K562 (cell line): ENCODE data around the gene AMPD1. TPM values are rescaled to one million over a fixed set of nuclear protein-coding genes. Genes with fewer than 3 reads are reported as not detected.

ENCODE experiments used
- ELF4 ChIP-seq: fragments of 450-650 bp; formaldehyde crosslinking; IDR thresholded peaks from 2 replicates; pipeline ENCODE4 v1.4.0; 2022; ENCODE audit warnings: missing genetic modification characterization
- NR4A1 ChIP-seq, 2 experiments: fragments of 250-450 bp in 1 of 2; fragments of 450-650 bp in 1 of 2; sonication (Bioruptor Pico) in 1 of 2; IDR thresholded peaks; 2 replicates each; pipeline versions ENCODE4 v1.4.0 to v1.6.1; 2016 to 2020; ENCODE audit warnings: mild to moderate bottlenecking in 2 of 2, missing compliant biosample characterization in 1 of 2, missing genetic modification characterization in 1 of 2, moderate library complexity in 1 of 2
- PML ChIP-seq: IDR thresholded peaks from 2 replicates; pipeline ENCODE4 v1.6.1; 2012; ENCODE audit warnings: low read length, inconsistent platforms
- POLR2G ChIP-seq: fragments of 200-400 bp; formaldehyde crosslinking; IDR thresholded peaks from 2 replicates; pipeline ENCODE4 v1.6.1; 2017; ENCODE audit warnings: low read depth, mild to moderate bottlenecking, antibody characterized with exemption, low read length, moderate library complexity
- POLR3A ChIP-seq: IDR thresholded peaks from 2 replicates; pipeline ENCODE4 v1.6.1; 2011; ENCODE audit warnings: borderline replicate concordance, mild to moderate bottlenecking, moderate library complexity; ENCODE audit not compliant: insufficient read length, insufficient read depth; ENCODE audit errors: extremely low read depth
- RBBP5 ChIP-seq: fragments of 200-600 bp; sonication (generic); IDR thresholded peaks from 2 replicates; pipeline ENCODE4 v1.6.1; 2012; ENCODE audit warnings: borderline replicate concordance, mild to moderate bottlenecking, low read length, control low read depth, inconsistent platforms; ENCODE audit not compliant: insufficient read depth, poor library complexity, severe bottlenecking
- SIN3B ChIP-seq: fragments of 450-650 bp; IDR thresholded peaks from 2 replicates; pipeline ENCODE4 v1.6.1; 2017; ENCODE audit warnings: low read depth, mild to moderate bottlenecking, moderate library complexity
- SREBF2 ChIP-seq: sonication (generic); formaldehyde crosslinking; IDR thresholded peaks from 2 replicates; pipeline ENCODE4 v1.4.0; 2020; ENCODE audit warnings: mild to moderate bottlenecking, missing genetic modification reagents
- ZKSCAN1 ChIP-seq: fragments of 150-350 bp; IDR thresholded peaks from 2 replicates; pipeline ENCODE4 v1.6.1; 2016; ENCODE audit warnings: low read depth, low read length
- ZNF121 ChIP-seq: sonication (generic); formaldehyde crosslinking; conservative IDR thresholded peaks from 2 replicates; pipeline ENCODE4 v1.8.0; 2022; ENCODE audit warnings: missing genetic modification reagents
- ZNF384 ChIP-seq: IDR thresholded peaks from 2 replicates; pipeline ENCODE4 v1.6.1; 2012; ENCODE audit warnings: low read depth, low read length, improper control_type of control experiment
- ZNF76 ChIP-seq: fragments of 250-450 bp; sonication (Bioruptor Pico); IDR thresholded peaks from 2 replicates; pipeline ENCODE4 v1.4.0; 2020; ENCODE audit warnings: mild to moderate bottlenecking, moderate library complexity, borderline replicate concordance
- polyA plus RNA-seq, 8 experiments: library from polyadenylated mRNA; depleted of rRNA in 4 of 8; stranded (reverse) in 5 of 8; unstranded in 3 of 8; fragments of >200 nt; fragmentation: Nextera tagmentation in 2 of 8; fragmentation: Illumina TruSeq in 1 of 8; extraction: Ambion mirVana in 2 of 8; extraction: Trizol in 1 of 8; gene quantifications; 2 replicates each; pipeline versions ENCODE4 v1.2.1 to v1.2.3, GENCODE V29; 2011 to 2014; ENCODE audit warnings: inconsistent platforms in 1 of 8, missing spikeins in 1 of 8
- total RNA-seq, 7 experiments: library from RNA; depleted of rRNA in 6 of 7; stranded (reverse); fragments of >200 nt in 6 of 7; fragmentation: Illumina TruSeq in 2 of 7; extraction: Trizol in 2 of 7; gene quantifications; 2 replicates each; pipeline versions ENCODE4 v1.2.1 to v1.2.3, GENCODE V29; 2011 to 2021; ENCODE audit warnings: low replicate concordance in 1 of 7
- TF ChIP-seq, protein P1 (sequence below): fragments of 450-650 bp; IDR thresholded peaks from 2 replicates; pipeline ENCODE4 v1.6.1; 2014; ENCODE audit warnings: low read depth, mild to moderate bottlenecking, moderate library complexity, borderline replicate concordance
- TF ChIP-seq, protein P2 (sequence below): fragments of 450-650 bp; formaldehyde crosslinking; IDR thresholded peaks from 2 replicates; pipeline ENCODE4 v1.4.0; 2022; ENCODE audit warnings: missing genetic modification characterization
- TF ChIP-seq, protein P3 (sequence below): fragments of 450-650 bp; IDR thresholded peaks from 2 replicates; pipeline ENCODE4 v1.7.0; 2016; ENCODE audit warnings: borderline replicate concordance
- TF ChIP-seq, protein P4 (sequence below): fragments of 250-450 bp; sonication (Bioruptor Pico); IDR thresholded peaks from 2 replicates; pipeline ENCODE4 v1.5.0; 2021; ENCODE audit warnings: mild to moderate bottlenecking, borderline replicate concordance
- TF ChIP-seq, protein P5 (sequence below): sonication (generic); formaldehyde crosslinking; IDR thresholded peaks from 2 replicates; pipeline ENCODE4 v1.8.0; 2022; ENCODE audit warnings: mild to moderate bottlenecking, low read depth, missing genetic modification reagents

AMPD1 gene
- total and polyA plus RNA-seq, 9 of the 15 experiments (the other 6 are each of a cell fraction or from before 2014, with no cell fraction given): 0.04 to 0.17 TPM; not detected in 7

DNA sequence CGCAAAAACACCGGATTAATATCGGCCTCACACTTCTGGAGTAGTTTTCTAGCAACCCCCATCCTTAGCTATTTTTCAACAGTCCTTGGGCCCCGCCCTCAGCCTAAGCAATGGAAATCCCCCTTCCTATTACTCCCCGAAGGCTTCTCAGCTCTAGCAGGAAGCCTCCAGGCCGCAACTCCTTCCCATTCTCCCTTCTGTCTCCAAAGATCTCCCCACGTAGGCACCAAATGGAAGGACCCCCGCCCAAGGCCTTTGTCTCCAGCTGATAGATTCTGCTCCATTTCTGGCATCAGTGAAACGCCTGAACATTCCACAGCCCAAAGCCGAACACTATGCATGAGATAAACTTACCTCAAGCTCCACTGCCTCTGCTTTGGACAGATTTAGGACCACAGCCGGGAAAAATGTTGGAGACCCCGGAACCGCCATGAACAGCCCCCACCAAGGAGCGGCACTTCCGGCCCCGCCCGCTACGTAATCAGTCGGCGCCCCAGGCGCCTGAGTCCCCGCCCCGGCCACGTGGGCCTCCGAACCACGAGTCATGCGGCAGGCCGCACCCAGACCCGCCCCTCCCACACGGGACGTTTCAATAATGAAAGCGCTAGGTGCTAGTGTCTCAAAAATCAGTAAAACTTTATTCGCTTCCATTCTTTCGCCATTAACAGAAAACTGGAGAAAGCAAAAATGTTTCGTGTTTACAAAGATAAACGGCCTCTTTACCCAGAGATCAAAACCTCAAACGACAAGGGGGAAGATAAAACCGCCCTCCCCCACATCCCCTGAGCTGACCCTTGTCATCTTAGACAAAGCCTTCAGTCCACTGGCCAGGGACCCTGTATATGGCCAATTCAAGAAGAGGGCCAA is 21.2 kb upstream of the AMPD1 start, which contains the start of gene NRAS (continued):
- TF ChIP-seq NR4A1 (CRISPR knock-in tag; IDR thresholded peaks at IDR 0.05) (no peak), NR4A1 (tag; IDR thresholded peaks at IDR 0.05) (0 out of 2 replicates have a peak, but pooled peaks have one; percentile 31), ELF4 (CRISPR knock-in tag) (peak; percentile 48), SREBF2 (CRISPR knock-in tag) (no peak), POLR2G (peak; percentile 88), ZNF121 (CRISPR knock-in tag) (no peak), PML (peak; percentile 84), ZNF384 (peak; percentile 24; the same call in 1 of the 2 replicates), ZNF76 (CRISPR knock-in tag) (no peak), SIN3B (peak; percentile 87), RBBP5 (peak; percentile 88), POLR3A (no peak), ZKSCAN1 (peak; percentile 35; the same call in 1 of the 2 replicates)
- TF ChIP-seq, protein P1, sequence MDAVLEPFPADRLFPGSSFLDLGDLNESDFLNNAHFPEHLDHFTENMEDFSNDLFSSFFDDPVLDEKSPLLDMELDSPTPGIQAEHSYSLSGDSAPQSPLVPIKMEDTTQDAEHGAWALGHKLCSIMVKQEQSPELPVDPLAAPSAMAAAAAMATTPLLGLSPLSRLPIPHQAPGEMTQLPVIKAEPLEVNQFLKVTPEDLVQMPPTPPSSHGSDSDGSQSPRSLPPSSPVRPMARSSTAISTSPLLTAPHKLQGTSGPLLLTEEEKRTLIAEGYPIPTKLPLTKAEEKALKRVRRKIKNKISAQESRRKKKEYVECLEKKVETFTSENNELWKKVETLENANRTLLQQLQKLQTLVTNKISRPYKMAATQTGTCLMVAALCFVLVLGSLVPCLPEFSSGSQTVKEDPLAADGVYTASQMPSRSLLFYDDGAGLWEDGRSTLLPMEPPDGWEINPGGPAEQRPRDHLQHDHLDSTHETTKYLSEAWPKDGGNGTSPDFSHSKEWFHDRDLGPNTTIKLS: peak; percentile 99
- TF ChIP-seq, protein P2, sequence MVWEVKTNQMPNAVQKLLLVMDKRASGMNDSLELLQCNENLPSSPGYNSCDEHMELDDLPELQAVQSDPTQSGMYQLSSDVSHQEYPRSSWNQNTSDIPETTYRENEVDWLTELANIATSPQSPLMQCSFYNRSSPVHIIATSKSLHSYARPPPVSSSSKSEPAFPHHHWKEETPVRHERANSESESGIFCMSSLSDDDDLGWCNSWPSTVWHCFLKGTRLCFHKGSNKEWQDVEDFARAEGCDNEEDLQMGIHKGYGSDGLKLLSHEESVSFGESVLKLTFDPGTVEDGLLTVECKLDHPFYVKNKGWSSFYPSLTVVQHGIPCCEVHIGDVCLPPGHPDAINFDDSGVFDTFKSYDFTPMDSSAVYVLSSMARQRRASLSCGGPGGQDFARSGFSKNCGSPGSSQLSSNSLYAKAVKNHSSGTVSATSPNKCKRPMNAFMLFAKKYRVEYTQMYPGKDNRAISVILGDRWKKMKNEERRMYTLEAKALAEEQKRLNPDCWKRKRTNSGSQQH: no peak
- TF ChIP-seq, protein P3, sequence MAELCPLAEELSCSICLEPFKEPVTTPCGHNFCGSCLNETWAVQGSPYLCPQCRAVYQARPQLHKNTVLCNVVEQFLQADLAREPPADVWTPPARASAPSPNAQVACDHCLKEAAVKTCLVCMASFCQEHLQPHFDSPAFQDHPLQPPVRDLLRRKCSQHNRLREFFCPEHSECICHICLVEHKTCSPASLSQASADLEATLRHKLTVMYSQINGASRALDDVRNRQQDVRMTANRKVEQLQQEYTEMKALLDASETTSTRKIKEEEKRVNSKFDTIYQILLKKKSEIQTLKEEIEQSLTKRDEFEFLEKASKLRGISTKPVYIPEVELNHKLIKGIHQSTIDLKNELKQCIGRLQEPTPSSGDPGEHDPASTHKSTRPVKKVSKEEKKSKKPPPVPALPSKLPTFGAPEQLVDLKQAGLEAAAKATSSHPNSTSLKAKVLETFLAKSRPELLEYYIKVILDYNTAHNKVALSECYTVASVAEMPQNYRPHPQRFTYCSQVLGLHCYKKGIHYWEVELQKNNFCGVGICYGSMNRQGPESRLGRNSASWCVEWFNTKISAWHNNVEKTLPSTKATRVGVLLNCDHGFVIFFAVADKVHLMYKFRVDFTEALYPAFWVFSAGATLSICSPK: no peak
- TF ChIP-seq, protein P4, sequence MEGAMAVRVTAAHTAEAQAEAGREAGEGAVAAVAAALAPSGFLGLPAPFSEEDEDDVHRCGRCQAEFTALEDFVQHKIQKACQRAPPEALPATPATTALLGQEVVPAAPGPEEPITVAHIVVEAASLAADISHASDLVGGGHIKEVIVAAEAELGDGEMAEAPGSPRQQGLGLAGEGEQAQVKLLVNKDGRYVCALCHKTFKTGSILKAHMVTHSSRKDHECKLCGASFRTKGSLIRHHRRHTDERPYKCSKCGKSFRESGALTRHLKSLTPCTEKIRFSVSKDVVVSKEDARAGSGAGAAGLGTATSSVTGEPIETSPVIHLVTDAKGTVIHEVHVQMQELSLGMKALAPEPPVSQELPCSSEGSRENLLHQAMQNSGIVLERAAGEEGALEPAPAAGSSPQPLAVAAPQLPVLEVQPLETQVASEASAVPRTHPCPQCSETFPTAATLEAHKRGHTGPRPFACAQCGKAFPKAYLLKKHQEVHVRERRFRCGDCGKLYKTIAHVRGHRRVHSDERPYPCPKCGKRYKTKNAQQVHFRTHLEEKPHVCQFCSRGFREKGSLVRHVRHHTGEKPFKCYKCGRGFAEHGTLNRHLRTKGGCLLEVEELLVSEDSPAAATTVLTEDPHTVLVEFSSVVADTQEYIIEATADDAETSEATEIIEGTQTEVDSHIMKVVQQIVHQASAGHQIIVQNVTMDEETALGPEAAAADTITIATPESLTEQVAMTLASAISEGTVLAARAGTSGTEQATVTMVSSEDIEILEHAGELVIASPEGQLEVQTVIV (CRISPR knock-in tag): no peak
- TF ChIP-seq, protein P5, sequence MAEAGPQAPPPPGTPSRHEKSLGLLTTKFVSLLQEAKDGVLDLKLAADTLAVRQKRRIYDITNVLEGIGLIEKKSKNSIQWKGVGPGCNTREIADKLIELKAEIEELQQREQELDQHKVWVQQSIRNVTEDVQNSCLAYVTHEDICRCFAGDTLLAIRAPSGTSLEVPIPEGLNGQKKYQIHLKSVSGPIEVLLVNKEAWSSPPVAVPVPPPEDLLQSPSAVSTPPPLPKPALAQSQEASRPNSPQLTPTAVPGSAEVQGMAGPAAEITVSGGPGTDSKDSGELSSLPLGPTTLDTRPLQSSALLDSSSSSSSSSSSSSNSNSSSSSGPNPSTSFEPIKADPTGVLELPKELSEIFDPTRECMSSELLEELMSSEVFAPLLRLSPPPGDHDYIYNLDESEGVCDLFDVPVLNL (CRISPR knock-in tag): no peak
